ENCODE measurements around the gene GNAL.
A peak's percentile ranks its signal among the peaks of the same experiment; 100 is the strongest.

The GNAL gene

DNA sequence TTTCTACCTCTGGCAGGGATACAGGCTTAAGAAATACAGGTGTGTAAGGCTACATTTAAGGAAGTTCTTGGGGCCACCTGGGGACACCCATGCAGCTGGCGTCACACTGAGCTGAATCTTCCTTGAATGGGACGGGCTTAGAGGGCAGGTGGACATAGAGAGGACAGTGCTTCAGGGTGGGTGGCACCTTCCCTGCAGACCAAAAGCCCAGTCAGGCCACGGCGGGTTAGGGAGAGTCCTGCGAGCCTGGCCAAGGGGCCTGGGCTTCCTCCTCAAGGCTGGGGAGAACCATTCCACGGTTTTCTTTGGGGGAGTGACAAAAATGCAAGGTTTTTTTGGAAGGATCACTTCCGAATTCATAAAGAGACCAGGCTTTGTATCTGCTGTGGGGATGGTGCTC is 73.4 kb downstream of the GNAL start:
- DNase-seq (ENCODE audit: low spot score) = no peak

- no peak for DNase-seq (ENCODE audit: low spot score)
Observed at GRCh38 chr18:11767329-11767728, 78.3 kb downstream of the GNAL start.

DNA sequence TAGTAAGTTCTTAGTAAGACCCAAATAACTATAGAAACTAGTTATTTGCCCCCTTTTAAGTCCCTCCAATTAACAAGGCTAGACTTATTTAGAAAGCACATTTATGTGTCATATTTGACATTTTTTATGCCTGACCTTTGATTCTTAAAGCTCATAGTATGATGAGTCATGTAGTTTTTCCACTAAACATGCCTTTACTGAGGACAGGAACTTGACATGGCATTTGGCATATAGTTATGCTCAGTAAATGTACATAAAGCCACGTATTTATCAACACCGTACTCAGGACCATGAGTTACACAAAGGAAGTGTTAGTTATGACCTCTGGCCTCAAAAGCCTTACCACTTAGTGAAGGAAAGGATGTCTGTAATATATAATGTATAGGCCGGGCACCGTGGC is 78.9 kb downstream of the GNAL start:
- peak; percentile 21 for DNase-seq (ENCODE audit: low spot score)

DNA sequence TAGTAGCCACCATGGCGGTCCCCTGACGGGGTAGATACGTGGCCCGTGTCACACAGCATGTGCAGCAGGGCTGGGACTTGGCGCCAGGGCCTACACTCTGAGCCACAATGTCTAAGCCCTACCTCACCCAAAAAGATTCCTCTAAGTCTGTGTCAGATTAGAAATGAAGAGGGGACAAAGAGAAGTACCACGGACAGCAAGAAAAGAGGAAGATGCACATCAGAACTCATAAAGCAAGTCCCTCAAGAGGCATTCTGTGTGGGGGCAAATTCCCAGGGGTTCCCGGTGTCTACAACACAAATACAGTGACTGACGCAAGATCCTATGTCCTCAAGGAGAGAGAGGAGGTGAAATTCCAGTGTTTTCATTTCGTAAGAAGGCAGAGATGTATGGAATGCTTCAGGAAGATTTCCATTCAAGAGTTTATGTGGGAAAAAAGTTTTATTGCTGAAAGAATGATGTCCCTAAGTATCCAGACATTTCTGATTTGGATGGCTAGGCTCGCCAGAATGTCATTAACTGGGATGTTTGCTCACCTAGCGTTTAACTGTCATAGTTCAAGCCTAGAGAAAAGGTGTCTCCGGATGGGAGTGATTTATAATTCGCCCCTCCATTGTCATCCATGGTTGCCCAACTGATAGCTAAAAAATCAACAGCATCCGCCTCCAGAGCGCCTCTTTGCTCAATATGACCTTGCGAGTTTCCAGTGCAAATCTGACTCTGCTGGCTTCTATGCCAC is 86.5 kb downstream of the GNAL start:
- DNase-seq (ENCODE audit: low spot score) = no peak

GRCh38 chr18:11780042-11780441 is 91.0 kb downstream of the GNAL start:
- DNase-seq (ENCODE audit: low spot score) = no peak

DNA sequence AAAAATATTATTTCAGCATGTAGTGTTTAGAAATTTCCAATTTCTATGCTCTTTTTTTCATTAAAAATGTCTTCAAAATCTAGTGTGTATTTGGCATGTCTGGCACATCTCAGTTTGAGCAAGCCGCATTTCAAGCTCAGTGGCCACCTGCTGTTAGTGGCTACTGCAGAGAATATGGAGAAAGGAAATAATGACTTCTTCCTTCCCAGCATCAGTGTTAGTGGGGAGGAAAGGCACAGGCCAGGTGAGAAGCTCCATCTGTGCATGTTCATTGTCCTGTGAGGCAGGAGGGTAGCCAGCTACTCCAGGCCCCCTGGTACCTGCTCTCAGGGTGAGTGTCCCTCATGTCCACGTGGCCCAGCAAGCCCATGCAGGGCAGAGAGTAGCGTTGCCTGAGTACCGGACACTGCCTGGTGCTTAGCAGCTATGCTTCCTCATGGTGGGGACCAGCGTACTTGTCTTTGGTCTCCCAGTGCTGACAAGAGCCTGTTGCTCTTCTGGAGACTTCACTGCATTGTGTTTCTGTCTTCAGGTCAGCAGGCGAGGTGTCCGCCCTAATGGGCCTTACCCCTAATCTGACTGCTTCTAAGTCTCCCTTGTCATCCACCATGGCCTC is 94.8 kb downstream of the GNAL start:
- no peak for DNase-seq (ENCODE audit: low spot score)

DNA sequence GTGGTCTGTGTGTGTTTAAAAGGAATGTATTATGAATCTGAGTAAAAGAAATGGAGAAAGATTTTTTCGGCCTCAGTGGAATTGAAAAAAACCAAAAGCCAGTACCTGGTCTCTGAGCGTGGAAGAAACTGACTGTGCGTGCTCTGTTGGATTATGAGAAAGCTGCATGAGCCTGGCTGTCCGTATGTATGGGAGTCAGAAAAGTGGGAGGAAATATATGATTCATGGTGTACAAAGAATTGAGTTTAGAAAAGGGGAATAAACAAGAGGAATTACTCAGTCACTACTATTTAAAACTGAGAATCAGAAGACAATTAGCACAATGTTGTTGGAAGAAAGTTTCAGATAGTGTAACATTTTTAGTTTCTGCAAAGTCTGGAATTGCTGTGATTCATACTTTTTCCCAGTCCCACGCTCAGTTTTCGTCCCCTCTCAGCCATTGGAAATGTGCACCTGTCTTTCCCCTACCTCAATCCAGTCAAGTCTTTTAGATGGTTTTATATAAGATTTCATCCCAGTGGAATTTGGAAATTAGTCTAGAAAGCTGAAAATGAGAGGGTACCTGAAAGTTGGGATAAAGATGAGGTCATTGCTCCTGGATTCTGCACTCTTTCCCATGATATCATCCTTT is 95.7 kb downstream of the GNAL start:
- DNase-seq (ENCODE audit: low spot score) = no peak

DNA sequence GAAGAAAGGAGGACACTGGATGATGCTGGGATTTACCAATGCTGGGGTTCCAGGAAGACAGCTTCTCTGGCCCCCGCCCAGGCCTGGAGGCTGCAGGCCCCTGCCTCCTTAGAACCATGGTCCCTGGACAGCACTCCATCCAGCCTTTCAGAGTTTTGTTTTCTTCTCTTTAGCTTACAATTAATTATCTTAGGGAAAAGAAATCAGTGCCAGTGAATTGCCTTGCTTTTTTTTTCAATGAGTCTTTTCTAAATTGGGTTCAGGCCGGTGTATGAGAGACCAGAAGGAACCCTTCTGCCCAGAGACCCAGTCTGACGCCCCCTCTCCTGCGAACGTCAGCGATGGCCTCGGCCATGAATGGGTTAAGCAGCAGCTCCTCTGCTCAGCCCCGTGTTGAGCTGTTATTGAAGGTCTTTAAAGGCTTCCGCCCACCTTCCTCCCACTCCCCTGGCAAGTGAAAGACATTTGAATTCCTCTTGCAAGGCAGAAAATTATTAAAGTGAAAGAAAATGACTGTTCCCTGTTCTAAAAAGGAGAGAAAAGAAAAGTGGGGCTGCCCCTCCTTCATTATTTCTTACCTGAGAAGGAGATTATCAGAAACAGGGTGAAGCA is 96.5 kb downstream of the GNAL start:
- DNase-seq (ENCODE audit: low spot score) = no peak

DNA sequence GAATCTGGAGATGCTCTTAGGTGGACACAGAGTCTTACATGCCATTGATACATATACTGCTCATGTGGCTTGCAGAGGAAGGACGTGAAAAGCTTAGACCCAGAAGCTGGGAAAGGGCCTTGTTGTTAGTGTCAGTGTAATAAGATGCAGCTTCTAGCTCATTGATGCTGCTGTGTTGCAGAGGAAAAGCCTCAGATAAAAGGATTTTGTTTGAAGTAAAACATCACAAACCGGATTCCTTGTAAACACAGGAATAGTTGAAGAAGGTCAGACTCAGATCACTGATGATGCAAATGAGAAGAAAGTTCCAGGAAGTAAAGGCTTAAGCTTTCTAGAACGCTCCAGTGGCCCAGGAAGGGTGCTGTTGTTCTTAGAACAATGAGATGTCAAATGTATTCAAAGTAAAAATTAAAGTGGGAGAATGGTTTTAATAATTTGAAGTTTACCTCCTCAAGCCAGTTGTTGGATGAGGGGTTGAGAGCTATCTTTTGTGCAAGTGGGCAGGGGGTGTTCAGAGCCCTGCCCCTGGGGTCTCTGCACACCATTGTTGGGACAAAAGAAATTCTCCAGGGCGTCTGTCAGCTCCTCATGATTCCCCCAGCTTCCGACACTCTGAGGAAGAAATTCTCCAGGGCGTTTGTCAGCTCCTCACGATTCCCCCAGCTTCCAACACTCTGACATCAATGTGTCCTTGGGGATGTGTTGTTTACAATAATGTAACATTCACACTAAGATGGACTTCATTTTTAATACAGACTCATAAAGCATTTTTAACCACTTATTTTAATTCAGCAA is 100.8 kb downstream of the GNAL start:
- no peak for DNase-seq (ENCODE audit: low spot score)

GRCh38 chr18:11791131-11791530 is 102.1 kb downstream of the GNAL start:
- no peak for DNase-seq (ENCODE audit: low spot score)

- no peak for DNase-seq (ENCODE audit: low spot score)
Observed at GRCh38 chr18:11792632-11793031, 103.6 kb downstream of the GNAL start.

DNA sequence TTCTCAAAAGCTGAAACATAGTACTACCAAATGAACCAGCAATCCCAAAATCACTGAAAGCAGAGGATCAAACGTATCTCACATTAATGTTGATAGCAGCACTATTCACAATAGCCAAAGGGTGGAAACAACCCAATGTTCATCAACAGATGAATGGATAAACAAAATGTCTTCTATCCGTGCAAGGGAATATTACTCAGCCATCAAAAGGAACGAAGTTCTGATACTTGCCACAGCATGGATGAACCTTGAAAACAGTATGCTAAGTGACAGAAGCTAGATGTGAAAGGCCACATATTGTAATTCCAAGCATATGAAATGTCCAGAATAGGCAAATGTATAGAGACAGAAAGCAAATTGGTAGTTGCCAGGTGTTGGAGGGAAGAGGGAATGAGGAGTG is 105.1 kb downstream of the GNAL start:
- no peak for DNase-seq (ENCODE audit: low spot score)

- no peak for DNase-seq (ENCODE audit: low spot score)
Observed at GRCh38 chr18:11795916-11796315, 106.9 kb downstream of the GNAL start.

GRCh38 chr18:11798271-11798670 is 109.2 kb downstream of the GNAL start:
- DNase-seq (ENCODE audit: low spot score) = no peak

- no peak for DNase-seq (ENCODE audit: low spot score)
Observed at GRCh38 chr18:11799066-11799465, 110.0 kb downstream of the GNAL start.

GRCh38 chr18:11800566-11801334 is 111.7 kb downstream of the GNAL start:
- no peak for DNase-seq (ENCODE audit: low spot score)

- no peak for DNase-seq (ENCODE audit: low spot score)
Observed at GRCh38 chr18:11801573-11801972, 112.5 kb downstream of the GNAL start.

GRCh38 chr18:11802158-11802557 is 113.1 kb downstream of the GNAL start:
- DNase-seq (ENCODE audit: low spot score) = no peak

- no peak for DNase-seq (ENCODE audit: low spot score)
Observed at GRCh38 chr18:11802586-11802985, 113.5 kb downstream of the GNAL start.

GRCh38 chr18:11807233-11807632 is 118.2 kb downstream of the GNAL start:
- no peak for DNase-seq (ENCODE audit: low spot score)
